IMR-90 (cell line): ENCODE measurements around the gene SUV39H2. TPM values are rescaled to one million over a fixed set of nuclear protein-coding genes. Genes with fewer than 3 reads are reported as not detected.

Experiments
- ATAC-seq: fragments of 200-7000 bp; cut with Tn5 transposase; 2 replicates; pipeline ENCODE4 v1.9.1; 2020; ENCODE audit warnings: low read depth, mild to moderate bottlenecking, moderate library complexity
- BruUV-seq: library from RNA; stranded (reverse); fragments of 400-500 nt; replicated peaks from 2 replicates; lab custom pipeline; 2021; lab: Mats Ljungman, UMichigan
- CTCF ChIA-PET: fragments of 300-600 bp; formaldehyde crosslinking; extraction: SDS; loops from one replicate; lab custom pipeline; 2021; ENCODE audit warnings: antibody characterized with exemption; lab: Yijun Ruan, JAX
- POLR2A ChIA-PET: fragments of 300-600 bp; sonication (Branson Sonifier 250); formaldehyde crosslinking; loops from one replicate; lab custom pipeline; 2022; ENCODE audit warnings: antibody characterized with exemption; ENCODE audit not compliant: unreplicated experiment; lab: Charles Lee
- DNase-seq: peaks from one replicate; pipeline ENCODE4 v3.0.0; 2013
- H2AFZ ChIP-seq: replicated peaks from 2 replicates; pipeline ENCODE3; 2013; ENCODE audit warnings: low read length, mild to moderate bottlenecking; ENCODE audit not compliant: poor library complexity
- H2AK5ac ChIP-seq: 2 replicates; pipeline ENCODE4 v1.6.1; 2013; ENCODE audit warnings: low read depth, low read length, inconsistent platforms
- H2AK9ac ChIP-seq: replicated peaks from 2 replicates; pipeline ENCODE3; 2013; ENCODE audit warnings: mild to moderate bottlenecking, low read depth, low read length, moderate library complexity; ENCODE audit not compliant: poor library complexity
- H2BK120ac ChIP-seq: 2 replicates; pipeline ENCODE4 v1.6.1; 2013; ENCODE audit warnings: low read depth, low read length, inconsistent platforms
- H2BK15ac ChIP-seq: 3 replicates; pipeline ENCODE4 v1.6.1; 2013; ENCODE audit warnings: low read depth, low read length, inconsistent platforms
- H2BK20ac ChIP-seq: 2 replicates; pipeline ENCODE4 v1.6.1; 2013; ENCODE audit warnings: low read depth, mild to moderate bottlenecking, inconsistent platforms, low read length, moderate library complexity
- H2BK5ac ChIP-seq: 2 replicates; pipeline ENCODE4 v1.6.1; 2013; ENCODE audit warnings: mild to moderate bottlenecking, low read depth, low read length, inconsistent platforms; ENCODE audit not compliant: poor library complexity, severe bottlenecking
- H3K14ac ChIP-seq: replicated peaks from 2 replicates; pipeline ENCODE4 v1.6.1; 2013; ENCODE audit warnings: low read depth, low read length, inconsistent platforms
- H3K18ac ChIP-seq: 2 replicates; pipeline ENCODE4 v1.6.1; 2013; ENCODE audit warnings: low read depth, low read length, control low read depth
- H3K23ac ChIP-seq: 2 replicates; pipeline ENCODE4 v1.6.1; 2013; ENCODE audit warnings: low read depth, low read length, inconsistent platforms
- H3K27ac ChIP-seq: 2 replicates; pipeline ENCODE4 v1.5.1; 2013; ENCODE audit warnings: mild to moderate bottlenecking, control low read depth, low read length; ENCODE audit not compliant: insufficient read depth
- H3K27me3 ChIP-seq: 2 replicates; pipeline ENCODE4 v1.6.1; 2013; ENCODE audit warnings: low read length; ENCODE audit not compliant: control insufficient read depth, insufficient read depth
- H3K36me3 ChIP-seq: 2 replicates; pipeline ENCODE4 v1.6.1; 2013; ENCODE audit warnings: low read length, mixed read lengths; ENCODE audit not compliant: control insufficient read depth, insufficient read depth
- H3K4ac ChIP-seq: 2 replicates; pipeline ENCODE4 v1.6.1; 2013; ENCODE audit warnings: low read depth, low read length, inconsistent platforms
- H3K4me1 ChIP-seq: 2 replicates; pipeline ENCODE4 v1.6.1; 2013; ENCODE audit warnings: low read length, mixed read lengths; ENCODE audit not compliant: control insufficient read depth, insufficient read depth
- H3K4me2 ChIP-seq: 2 replicates; pipeline ENCODE4 v1.6.1; 2013; ENCODE audit warnings: low read depth, mild to moderate bottlenecking, control low read depth, low read length, moderate library complexity
- H3K4me3 ChIP-seq: 2 replicates; pipeline ENCODE4 v1.5.1; 2013; ENCODE audit warnings: low read depth, mild to moderate bottlenecking, control low read depth, low read length, moderate library complexity; ENCODE audit not compliant: insufficient read depth
- H3K56ac ChIP-seq: 2 replicates; pipeline ENCODE4 v1.6.1; 2013; ENCODE audit warnings: low read length, inconsistent platforms; ENCODE audit not compliant: insufficient read depth; ENCODE audit errors: extremely low read depth
- H3K79me1 ChIP-seq, 2 experiments: 2 replicates each; pipeline ENCODE4 v1.6.1; 2013; ENCODE audit warnings: low read length in 2 of 2, inconsistent platforms in 1 of 2, low read depth in 1 of 2
- H3K9ac ChIP-seq: 2 replicates; pipeline ENCODE4 v1.6.1; 2013; ENCODE audit warnings: low read depth, low read length, control low read depth
- H3K9me1 ChIP-seq: 2 replicates; pipeline ENCODE4 v1.6.1; 2013; ENCODE audit warnings: low read length, inconsistent platforms; ENCODE audit not compliant: insufficient read depth
- H3K9me3 ChIP-seq: 2 replicates; pipeline ENCODE4 v1.6.1; 2013; ENCODE audit warnings: low read length; ENCODE audit not compliant: control insufficient read depth, insufficient read depth
- H4K20me1 ChIP-seq: 2 replicates; pipeline ENCODE4 v1.6.1; 2013; ENCODE audit warnings: low read length, inconsistent platforms; ENCODE audit not compliant: insufficient read depth
- H4K5ac ChIP-seq: 2 replicates; pipeline ENCODE4 v1.6.1; 2013; ENCODE audit warnings: mild to moderate bottlenecking, low read depth, low read length, control low read depth
- H4K8ac ChIP-seq, 2 experiments: 2 replicates each; pipeline ENCODE4 v1.6.1; 2013; ENCODE audit warnings: low read depth in 2 of 2, low read length in 2 of 2, control low read depth in 1 of 2, inconsistent platforms in 1 of 2
- H4K91ac ChIP-seq: 2 replicates; pipeline ENCODE4 v1.6.1; 2013; ENCODE audit warnings: low read depth, low read length, inconsistent platforms; ENCODE audit not compliant: insufficient read depth
- BHLHE40 ChIP-seq: fragments of 150-350 bp; IDR thresholded peaks from 2 replicates; pipeline ENCODE4 v1.6.1; 2016; ENCODE audit warnings: mild to moderate bottlenecking, low read depth, low read length
- CHD1 ChIP-seq: IDR thresholded peaks from 2 replicates; pipeline ENCODE4 v1.6.1; 2012; ENCODE audit warnings: low read depth, low read length, improper control_type of control experiment
- ELK1 ChIP-seq: fragments of 150-350 bp; IDR thresholded peaks from 2 replicates; pipeline ENCODE4 v1.6.1; 2016; ENCODE audit warnings: low read depth, mild to moderate bottlenecking, low read length, moderate library complexity, borderline replicate concordance
- FOS ChIP-seq: fragments of 150-350 bp; IDR thresholded peaks from 2 replicates; pipeline ENCODE4 v1.6.1; 2016; ENCODE audit warnings: low read depth, low read length
- MAFK ChIP-seq: IDR thresholded peaks from 2 replicates; pipeline ENCODE4 v1.6.1; 2012; ENCODE audit warnings: low read depth, low read length, improper control_type of control experiment
- MAZ ChIP-seq: IDR thresholded peaks from 2 replicates; pipeline ENCODE4 v1.6.1; 2012; ENCODE audit warnings: low read depth, mild to moderate bottlenecking, low read length, improper control_type of control experiment, moderate library complexity, borderline replicate concordance
- MXI1 ChIP-seq: IDR thresholded peaks from 2 replicates; pipeline ENCODE4 v1.6.1; 2012; ENCODE audit warnings: low read depth, mild to moderate bottlenecking, low read length, moderate library complexity, borderline replicate concordance
- NFE2L2 ChIP-seq: fragments of 150-350 bp; IDR thresholded peaks from 2 replicates; pipeline ENCODE4 v1.6.1; 2016; ENCODE audit warnings: low read depth, mild to moderate bottlenecking, low read length
- RAD21 ChIP-seq: IDR thresholded peaks from 2 replicates; pipeline ENCODE4 v1.6.1; 2012; ENCODE audit warnings: low read length, improper control_type of control experiment
- RCOR1 ChIP-seq: IDR thresholded peaks from 2 replicates; pipeline ENCODE4 v1.6.1; 2012; ENCODE audit warnings: mild to moderate bottlenecking, low read length, improper control_type of control experiment; ENCODE audit not compliant: insufficient replicate concordance
- whole genome bisulfite sequencing, 2 experiments: methylation state at CpG; one replicate each; pipeline versions ENCODE4 v1.1.5 to v1.1.7; 2013; ENCODE audit warnings: missing lambda C conversion rate in 2 of 2; ENCODE audit not compliant: insufficient read length in 1 of 2; ENCODE audit errors: extremely low coverage in 2 of 2; 5-methylcytosine and 5-hydroxymethylcytosine counted together
- dilution Hi-C: fragments of 300-500 bp; cut with HindIII; formaldehyde crosslinking; loops from one replicate; pipeline ENCODE4 v1.14.3; 2018; ENCODE audit warnings: low sequenced_read_pairs; ENCODE audit not compliant: unreplicated experiment
- in situ Hi-C: fragments of 300-500 bp; cut with MboI; formaldehyde crosslinking; loops from 3 replicates; pipeline ENCODE4 v1.14.3; 2019; ENCODE audit warnings: low sequenced_read_pairs, inconsistent platforms, mixed read lengths
- intact Hi-C: fragments of 100-400 bp; cut with micrococcal nuclease; formaldehyde crosslinking; loops from 2 replicates; pipeline ENCODE4 v1.10.0; 2022
- polyA plus RNA-seq, 3 experiments: library from polyadenylated mRNA; depleted of rRNA; stranded (reverse); fragments of >200 nt; gene quantifications; 2 replicates each; pipeline ENCODE4 v1.2.3, GENCODE V29; 2012; ENCODE audit warnings: low replicate concordance in 1 of 3
- total RNA-seq: library from RNA; depleted of rRNA; stranded (reverse); fragments of >200 nt; gene quantifications from 2 replicates; pipeline ENCODE4 v1.2.3, GENCODE V29; 2012

The SUV39H2 gene
- total and polyA plus RNA-seq, 2 of the 4 experiments (the other 2 are of a cell fraction), result 5.3 to 14.5 TPM

DNA sequence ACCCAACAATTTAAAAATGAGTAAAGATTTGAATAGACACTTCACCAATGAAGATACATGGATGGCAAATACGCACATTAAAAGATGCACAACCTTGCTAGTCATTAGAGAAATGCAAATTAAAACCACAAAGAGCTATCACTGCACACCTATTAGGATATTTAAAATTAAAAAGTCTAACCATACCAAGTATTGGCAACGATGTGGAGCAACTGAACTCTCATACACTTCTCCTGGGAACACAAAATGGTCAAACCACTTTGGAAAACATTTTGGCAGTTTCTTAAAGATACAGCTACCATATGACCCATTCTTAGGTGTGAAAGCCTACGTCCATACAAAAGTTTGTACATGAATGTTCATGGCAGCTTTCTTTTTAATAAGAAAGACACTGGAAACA lies 39.2 kb downstream of the SUV39H2 start:
- ATAC-seq (no peak), DNase-seq (no peak)
- no TSS peak for BruUV-seq
- TF ChIP-seq RCOR1 (no peak), MAFK (no peak), NFE2L2 (no peak), MXI1 (no peak), BHLHE40 (no peak), MAZ (no peak), FOS (no peak), ELK1 (no peak), RAD21 (no peak), CHD1 (no peak)
- Histone ChIP-seq H3K9me3 (peaks cover 12% of the 10 kb centered on the region), H3K4me3 (no peak overlapping the region), H3K4me1 (no peaks in the 10 kb centered on the region), H3K36me3 (peaks cover 45% of the 10 kb centered on the region), H3K27me3 (no peaks in the 10 kb centered on the region), H4K91ac (no peak overlapping the region), H3K4ac (no peak overlapping the region), H2BK15ac (no peak overlapping the region), H3K56ac (no peak overlapping the region), H4K5ac (no peak overlapping the region), H3K18ac (no peak overlapping the region), H3K23ac (no peak overlapping the region), H2AK5ac (no peak overlapping the region), H3K14ac (no peak overlapping the region), H3K4me2 (no peak overlapping the region), H4K20me1 (no peaks in the 10 kb centered on the region), H2BK5ac (no peak overlapping the region), H3K9ac (no peak overlapping the region), H2BK120ac (no peak overlapping the region), H3K9me1 (no peaks in the 10 kb centered on the region; the same call in none of the 2 replicates), H3K79me1 (no peaks in the 10 kb centered on the region; a peak in 2 of 4 replicates), H2AK9ac (no peak overlapping the region), H2AFZ (no peak overlapping the region), H3K27ac (no peak overlapping the region), H4K8ac (no peak overlapping the region), H2BK20ac (no peak overlapping the region)
- 100% methylated on average over 1 of the region's 3 CpGs; no CpG with 5 or more reads in 1 of the 2 experiments for WGBS, 2 experiments
- POLR2A ChIA-PET, result no interaction called here
- intact Hi-C loops, result no loop called here
- in situ Hi-C loops, result no loop called here
- dilution Hi-C loops, result no loop called here
- CTCF ChIA-PET, result no interaction called here
